ENCODE results near the gene MAPKAP1. TPM values are rescaled to one million over a fixed set of nuclear protein-coding genes. Genes with fewer than 3 reads are reported as not detected.
A peak's percentile ranks its signal among the peaks of the same experiment; 100 is the strongest.
"Not testable (repeated sequence)": the region's sequence is repeated elsewhere in the genome, so short reads cannot be mapped to it uniquely, and the experiment has no call there.

Gene MAPKAP1
- total RNA-seq, 1 donor from 2014 or later = 116 TPM

- no peak for DNase-seq (ENCODE audit: low read depth)
Observed at GRCh38 chr9:125609744-125610143, 97.3 kb downstream of the MAPKAP1 start.

- no peak for DNase-seq (ENCODE audit: low read depth)
Observed at GRCh38 chr9:125608489-125609224, 98.4 kb downstream of the MAPKAP1 start.

- DNase-seq (ENCODE audit: low read depth) = no peak
Observed at GRCh38 chr9:125604196-125604595, 102.8 kb downstream of the MAPKAP1 start.

- DNase-seq (ENCODE audit: low read depth) = no peak
Observed at GRCh38 chr9:125603478-125604021, 103.5 kb downstream of the MAPKAP1 start.

- no peak for DNase-seq (ENCODE audit: low read depth)
Observed at GRCh38 chr9:125601961-125602360, 105.0 kb downstream of the MAPKAP1 start.

- peak; percentile 20 for DNase-seq (ENCODE audit: low read depth)
Observed at GRCh38 chr9:125600194-125600593, 106.8 kb downstream of the MAPKAP1 start.

GRCh38 chr9:125594223-125594610 is 112.8 kb downstream of the MAPKAP1 start:
- DNase-seq (ENCODE audit: low read depth) = no peak

GRCh38 chr9:125593581-125594222 is 113.3 kb downstream of the MAPKAP1 start:
- no peak for DNase-seq (ENCODE audit: low read depth)

- no peak for DNase-seq (ENCODE audit: low read depth)
Observed at GRCh38 chr9:125591888-125592287, 115.1 kb downstream of the MAPKAP1 start.

- DNase-seq (ENCODE audit: low read depth) = no peak
Observed at GRCh38 chr9:125591245-125591644, 115.8 kb downstream of the MAPKAP1 start.

- no peak for DNase-seq (ENCODE audit: low read depth)
Observed at GRCh38 chr9:125589287-125589686, 117.7 kb downstream of the MAPKAP1 start.

GRCh38 chr9:125587819-125588460 is 119.1 kb downstream of the MAPKAP1 start:
- DNase-seq (ENCODE audit: low read depth) = no peak

GRCh38 chr9:125586172-125586511 is 120.9 kb downstream of the MAPKAP1 start:
- DNase-seq (ENCODE audit: low read depth) = peak; percentile 75

- DNase-seq (ENCODE audit: low read depth) = no peak
Observed at GRCh38 chr9:125585503-125586171, 121.4 kb downstream of the MAPKAP1 start.

GRCh38 chr9:125580701-125581286 is 126.2 kb downstream of the MAPKAP1 start:
- DNase-seq (ENCODE audit: low read depth) = no peak

- DNase-seq (ENCODE audit: low read depth) = no peak
Observed at GRCh38 chr9:125579030-125579932, 127.7 kb downstream of the MAPKAP1 start.

- no peak for DNase-seq (ENCODE audit: low read depth)
Observed at GRCh38 chr9:125574126-125574877, 132.7 kb downstream of the MAPKAP1 start.

- peak; percentile 50 for DNase-seq (ENCODE audit: low read depth)
Observed at GRCh38 chr9:125572461-125572860, 134.5 kb downstream of the MAPKAP1 start.

GRCh38 chr9:125571824-125572223 is 135.2 kb downstream of the MAPKAP1 start:
- DNase-seq (ENCODE audit: low read depth) = not testable (repeated sequence)

Measured in myocyte (in vitro differentiated cells).